ENCODE results near the gene AKNA.

- no peak for TF ChIP-seq CTCF (IDR thresholded peaks at IDR 0.05)
- TF ChIP-seq POLR2A (IDR thresholded peaks at IDR 0.05) = no peak
These were observed 12.2 kb downstream of the AKNA start for GRCh38 chr9:114375386-114376175.
